SK-N-SH treated with all-trans-retinoic acid at 6 μM for 48 hours (cell line): ENCODE measurements around the gene BTBD16.

Experiments used
- CREB5 ChIP-seq: fragments of 250-450 bp; sonication (Bioruptor Pico); IDR thresholded peaks from 2 replicates; pipeline ENCODE4 v1.5.1; 2020; ENCODE audit warnings: low read depth, mild to moderate bottlenecking, moderate library complexity
- TOX ChIP-seq: fragments of 250-450 bp; sonication (Bioruptor Pico); IDR thresholded peaks from 2 replicates; pipeline ENCODE4 v1.8.0; 2021; ENCODE audit warnings: mild to moderate bottlenecking, moderate library complexity, borderline replicate concordance
- ZC3H10 ChIP-seq: fragments of 250-450 bp; sonication (Bioruptor Pico); IDR thresholded peaks from 2 replicates; pipeline ENCODE4 v1.5.1; 2021; ENCODE audit warnings: mild to moderate bottlenecking, moderate library complexity
- ZNF70 ChIP-seq: fragments of 450-650 bp; formaldehyde crosslinking; IDR thresholded peaks from 2 replicates; pipeline ENCODE4 v1.5.0; 2020; ENCODE audit warnings: mild to moderate bottlenecking, moderate library complexity

- TF ChIP-seq ZNF70 (CRISPR knock-in tag) (no peak), CREB5 (CRISPR knock-in tag) (no peak), ZC3H10 (CRISPR knock-in tag) (no peak), TOX (CRISPR knock-in tag) (no peak)
Observed at GRCh38 chr10:122331615-122332446, 60.7 kb downstream of the BTBD16 start.
